ENCODE data around the gene KMT5B. TPM values are rescaled to one million over a fixed set of nuclear protein-coding genes. Genes with fewer than 3 reads are reported as not detected.
A peak's percentile ranks its signal among the peaks of the same experiment; 100 is the strongest.

Gene KMT5B
- total and polyA plus RNA-seq, 2 of the 13 experiments (the other 11 are each of a cell fraction or from before 2014, with no cell fraction given), result 17.6 to 23.7 TPM

DNA sequence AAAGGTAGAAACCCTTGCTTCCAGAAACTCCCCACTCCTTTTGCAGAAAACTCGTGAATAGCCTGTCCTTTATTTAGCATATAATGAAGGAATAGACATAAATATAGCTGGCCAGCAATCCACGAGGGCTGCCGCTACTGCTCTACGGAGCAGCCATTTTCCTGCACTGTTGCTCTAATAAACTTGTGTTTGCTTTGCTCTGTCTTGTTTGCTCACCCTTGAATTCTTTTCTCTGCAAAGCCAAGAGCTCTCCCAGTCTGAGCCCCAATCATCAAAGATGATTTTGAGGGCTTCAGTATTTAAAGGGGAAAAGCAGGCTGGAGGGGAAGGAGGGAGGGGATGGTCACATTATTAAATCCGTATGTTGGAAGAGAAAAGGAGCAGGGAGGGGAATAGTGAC is 75.3 kb downstream of the KMT5B start (continued):
- TF ChIP-seq NCOA2 (CRISPR knock-in tag; IDR thresholded peaks at IDR 0.05) (peak; percentile 59), KMT2B (CRISPR knock-in tag; IDR thresholded peaks at IDR 0.05) (no peak), ZIK1 (CRISPR knock-in tag; IDR thresholded peaks at IDR 0.05; ENCODE audit: borderline replicate concordance, low read depth) (no peak), MZF1 (CRISPR knock-in tag; IDR thresholded peaks at IDR 0.05; ENCODE audit: borderline replicate concordance) (no peak), ZNF264 (CRISPR knock-in tag; IDR thresholded peaks at IDR 0.05) (no peak), SMC3 (IDR thresholded peaks at IDR 0.05; ENCODE audit: low read length) (no peak; the same call in 1 of the 2 replicates), CREB1 (IDR thresholded peaks at IDR 0.05) (no peak), CREB1 (CRISPR knock-in tag; IDR thresholded peaks at IDR 0.05) (no peak), ZBTB1 (CRISPR knock-in tag; IDR thresholded peaks at IDR 0.05; ENCODE audit: borderline replicate concordance) (no peak), ZSCAN22 (CRISPR knock-in tag; IDR thresholded peaks at IDR 0.05) (no peak), SIN3A (IDR thresholded peaks at IDR 0.05; ENCODE audit: borderline replicate concordance, low read depth, low read length) (no peak), NCOR1 (IDR thresholded peaks at IDR 0.05; ENCODE audit: borderline replicate concordance, low read length) (no peak), ZNF724P (CRISPR knock-in tag; IDR thresholded peaks at IDR 0.05; ENCODE audit: borderline replicate concordance) (no peak), ZKSCAN5 (CRISPR knock-in tag; IDR thresholded peaks at IDR 0.05) (no peak), RNF2 (conservative IDR thresholded peaks at IDR 0.05; ENCODE audit: low read depth) (no peak), ZNF816 (CRISPR knock-in tag; IDR thresholded peaks at IDR 0.05; ENCODE audit: borderline replicate concordance) (no peak), RXRA (CRISPR knock-in tag; IDR thresholded peaks at IDR 0.05) (no peak), ZNF180 (CRISPR knock-in tag; IDR thresholded peaks at IDR 0.05; ENCODE audit: borderline replicate concordance, low read depth) (no peak), ZFP62 (CRISPR knock-in tag; IDR thresholded peaks at IDR 0.05) (no peak), SRSF4 (IDR thresholded peaks at IDR 0.05; ENCODE audit: low read depth, low read length, poor library complexity, severe bottlenecking) (no peak), ATM (IDR thresholded peaks at IDR 0.05; ENCODE audit: borderline replicate concordance) (no peak), RARA (CRISPR knock-in tag; IDR thresholded peaks at IDR 0.05) (0 out of 2 replicates have a peak, but pooled peaks have one; percentile 31), ZSCAN20 (CRISPR knock-in tag; IDR thresholded peaks at IDR 0.05; ENCODE audit: borderline replicate concordance) (no peak), KAT7 (CRISPR knock-in tag; IDR thresholded peaks at IDR 0.05; ENCODE audit: borderline replicate concordance) (no peak), FIP1L1 (IDR thresholded peaks at IDR 0.05; ENCODE audit: borderline replicate concordance, insufficient read depth, low read depth, low read length) (no peak), ZSCAN25 (CRISPR knock-in tag; IDR thresholded peaks at IDR 0.05) (0 out of 2 replicates have a peak, but pooled peaks have one; percentile 20), RAD51 (IDR thresholded peaks at IDR 0.05; ENCODE audit: borderline replicate concordance) (no peak), PLRG1 (conservative IDR thresholded peaks at IDR 0.05) (no peak), ZFAT (CRISPR knock-in tag; conservative IDR thresholded peaks at IDR 0.05) (no peak), LCORL (IDR thresholded peaks at IDR 0.05) (no peak), LCORL (CRISPR knock-in tag; IDR thresholded peaks at IDR 0.05) (no peak), ZNF230 (CRISPR knock-in tag; IDR thresholded peaks at IDR 0.05) (no peak), ZFP82 (CRISPR knock-in tag; IDR thresholded peaks at IDR 0.05; ENCODE audit: borderline replicate concordance) (no peak)
- TF ChIP-seq, protein P1, sequence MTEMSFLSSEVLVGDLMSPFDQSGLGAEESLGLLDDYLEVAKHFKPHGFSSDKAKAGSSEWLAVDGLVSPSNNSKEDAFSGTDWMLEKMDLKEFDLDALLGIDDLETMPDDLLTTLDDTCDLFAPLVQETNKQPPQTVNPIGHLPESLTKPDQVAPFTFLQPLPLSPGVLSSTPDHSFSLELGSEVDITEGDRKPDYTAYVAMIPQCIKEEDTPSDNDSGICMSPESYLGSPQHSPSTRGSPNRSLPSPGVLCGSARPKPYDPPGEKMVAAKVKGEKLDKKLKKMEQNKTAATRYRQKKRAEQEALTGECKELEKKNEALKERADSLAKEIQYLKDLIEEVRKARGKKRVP (CRISPR knock-in tag; IDR thresholded peaks at IDR 0.05), result no peak
- TF ChIP-seq, protein P2, sequence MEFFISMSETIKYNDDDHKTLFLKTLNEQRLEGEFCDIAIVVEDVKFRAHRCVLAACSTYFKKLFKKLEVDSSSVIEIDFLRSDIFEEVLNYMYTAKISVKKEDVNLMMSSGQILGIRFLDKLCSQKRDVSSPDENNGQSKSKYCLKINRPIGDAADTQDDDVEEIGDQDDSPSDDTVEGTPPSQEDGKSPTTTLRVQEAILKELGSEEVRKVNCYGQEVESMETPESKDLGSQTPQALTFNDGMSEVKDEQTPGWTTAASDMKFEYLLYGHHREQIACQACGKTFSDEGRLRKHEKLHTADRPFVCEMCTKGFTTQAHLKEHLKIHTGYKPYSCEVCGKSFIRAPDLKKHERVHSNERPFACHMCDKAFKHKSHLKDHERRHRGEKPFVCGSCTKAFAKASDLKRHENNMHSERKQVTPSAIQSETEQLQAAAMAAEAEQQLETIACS (CRISPR knock-in tag; IDR thresholded peaks at IDR 0.05), result no peak

Data from HepG2 (cell line).